GM23338 (cell line): ENCODE results near the gene ASPRV1. TPM values are rescaled to one million over a fixed set of nuclear protein-coding genes. Genes with fewer than 3 reads are reported as not detected.
A peak's percentile ranks its signal among the peaks of the same experiment; 100 is the strongest.

Experiments used
- ATAC-seq: fragments of 200-7000 bp; cut with Tn5 transposase; 3 replicates; pipeline ENCODE4 v1.9.1; 2020
- DNase-seq: peaks from one replicate; pipeline ENCODE4 v3.0.0-alpha.2; 2015; ENCODE audit warnings: low spot score
- H2AFZ ChIP-seq: fragments of 200-600 bp; sonication (generic); 2 replicates; pipeline ENCODE4 v1.8.0; 2016; ENCODE audit warnings: antibody characterized with exemption, mild to moderate bottlenecking, moderate library complexity
- H3F3A ChIP-seq: fragments of 200-600 bp; sonication (generic); replicated peaks from 2 replicates; pipeline ENCODE4 v1.8.0; 2017; ENCODE audit warnings: antibody characterized with exemption, mixed run types, low read depth
- H3K27ac ChIP-seq: fragments of 200-600 bp; sonication (generic); 2 replicates; pipeline ENCODE4 v1.6.1; 2016; ENCODE audit warnings: low read depth
- H3K27me3 ChIP-seq: fragments of 200-600 bp; sonication (generic); 2 replicates; pipeline ENCODE4 v1.8.0; 2016; ENCODE audit warnings: mild to moderate bottlenecking, mixed run types, moderate library complexity; ENCODE audit not compliant: insufficient read depth
- H3K36me3 ChIP-seq: fragments of 200-600 bp; sonication (generic); 2 replicates; pipeline ENCODE4 v1.8.0; 2016; ENCODE audit warnings: mild to moderate bottlenecking; ENCODE audit not compliant: insufficient read depth
- H3K4me1 ChIP-seq: fragments of 200-600 bp; sonication (generic); 2 replicates; pipeline ENCODE4 v1.8.0; 2016; ENCODE audit warnings: mild to moderate bottlenecking, moderate library complexity; ENCODE audit not compliant: insufficient read depth
- H3K4me2 ChIP-seq: fragments of 200-600 bp; sonication (generic); 2 replicates; pipeline ENCODE4 v1.7.1; 2017; ENCODE audit warnings: mixed run types
- H3K4me3 ChIP-seq: fragments of 200-600 bp; sonication (generic); 2 replicates; pipeline ENCODE4 v1.6.1; 2016; ENCODE audit warnings: mixed run types
- H3K79me2 ChIP-seq: fragments of 200-600 bp; sonication (generic); replicated peaks from 2 replicates; pipeline ENCODE4 v1.8.0; 2017; ENCODE audit warnings: mild to moderate bottlenecking; ENCODE audit not compliant: insufficient read depth
- H3K9me2 ChIP-seq: fragments of 200-600 bp; sonication (generic); 2 replicates; pipeline ENCODE4 v1.8.0; 2017; ENCODE audit not compliant: insufficient read depth
- H4K20me1 ChIP-seq: fragments of 200-600 bp; sonication (generic); replicated peaks from 2 replicates; pipeline ENCODE4 v1.8.0; 2017; ENCODE audit warnings: mild to moderate bottlenecking; ENCODE audit not compliant: insufficient read depth
- H3K27ac Mint-ChIP-seq: 2 replicates; pipeline ENCODE4 v1.8.0; 2020; ENCODE audit warnings: inconsistent platforms, mild to moderate bottlenecking, moderate library complexity, mixed read lengths
- H3K27me3 Mint-ChIP-seq: 3 replicates; pipeline ENCODE4 v1.8.0; 2022; ENCODE audit warnings: low read depth, mild to moderate bottlenecking, moderate library complexity, mixed read lengths, inconsistent platforms; ENCODE audit not compliant: insufficient read depth, poor library complexity
- H3K36me3 Mint-ChIP-seq: 3 replicates; pipeline ENCODE4 v1.8.0; 2021; ENCODE audit warnings: low read depth, mild to moderate bottlenecking, inconsistent platforms, moderate library complexity, mixed read lengths
- H3K4me1 Mint-ChIP-seq: 3 replicates; pipeline ENCODE4 v1.8.0; 2020; ENCODE audit warnings: mild to moderate bottlenecking, inconsistent platforms, mixed read lengths
- H3K4me3 Mint-ChIP-seq: 3 replicates; pipeline ENCODE4 v1.8.0; 2021; ENCODE audit warnings: moderate library complexity, mild to moderate bottlenecking, inconsistent platforms, mixed read lengths
- H3K9me3 Mint-ChIP-seq: 3 replicates; pipeline ENCODE4 v1.8.0; 2020; ENCODE audit warnings: moderate library complexity, mild to moderate bottlenecking, inconsistent platforms, mixed read lengths
- EZH2phosphoT487 ChIP-seq: fragments of 200-600 bp; sonication (generic); IDR thresholded peaks from one replicate; pipeline ENCODE4 v1.8.1; 2018; ENCODE audit warnings: antibody characterized with exemption; ENCODE audit not compliant: unreplicated experiment
- JUNB ChIP-seq: IDR thresholded peaks from one replicate; pipeline ENCODE4 v1.6.1; 2016; ENCODE audit warnings: antibody characterized with exemption; ENCODE audit not compliant: unreplicated experiment
- NANOG ChIP-seq: IDR thresholded peaks from 2 replicates; pipeline ENCODE4 v1.6.1; 2016; ENCODE audit warnings: antibody characterized with exemption, borderline replicate concordance
- POLR2AphosphoS5 ChIP-seq: IDR thresholded peaks from 2 replicates; pipeline ENCODE4 v1.6.1; 2016; ENCODE audit warnings: antibody characterized with exemption, low read depth
- ZNF114 ChIP-seq: fragments of 250-450 bp; sonication (Bioruptor Pico); IDR thresholded peaks from 2 replicates; pipeline ENCODE4 v1.5.0; 2020; ENCODE audit warnings: mild to moderate bottlenecking, moderate library complexity
- ZNF331 ChIP-seq: fragments of 250-450 bp; sonication (Bioruptor Pico); IDR thresholded peaks from 2 replicates; pipeline ENCODE4 v1.5.0; 2020; ENCODE audit warnings: low read depth, mild to moderate bottlenecking, moderate library complexity
- ZNF462 ChIP-seq: fragments of 250-450 bp; sonication (Bioruptor Pico); IDR thresholded peaks from 2 replicates; pipeline ENCODE4 v1.5.0; 2020; ENCODE audit warnings: mild to moderate bottlenecking, moderate library complexity
- polyA plus RNA-seq: library from polyadenylated mRNA; unstranded; fragments of >200 nt; fragmentation: Nextera tagmentation; extraction: Ambion mirVana; gene quantifications from 2 replicates; pipeline ENCODE4 v1.2.1, GENCODE V29; 2016
- total RNA-seq: library from RNA; depleted of rRNA; stranded (reverse); fragments of >200 nt; shearing (Covaris generic); gene quantifications from 2 replicates; pipeline ENCODE4 v1.2.3, GENCODE V29; 2014
- TF ChIP-seq, protein P1 (sequence below): IDR thresholded peaks from one replicate; pipeline ENCODE4 v1.6.1; 2018; ENCODE audit warnings: antibody characterized with exemption; ENCODE audit not compliant: unreplicated experiment
- TF ChIP-seq, protein P2 (sequence below): IDR thresholded peaks from 2 replicates; pipeline ENCODE4 v1.6.1; 2016; ENCODE audit warnings: antibody characterized with exemption

The ASPRV1 gene
- total and polyA plus RNA-seq, 2 experiments from 2014 or later, result 0.60 to 1.4 TPM

- H3F3A ChIP-seq, result no peaks in the 10 kb centered on the region
- peaks cover 8% of the 10 kb centered on the region for H3K27me3 Mint-ChIP-seq
- H3K79me2 ChIP-seq, result no peaks in the 10 kb centered on the region
- no peaks in the 10 kb centered on the region for H3K9me2 ChIP-seq
- no peak overlapping the region for H3K27ac ChIP-seq
- H3K4me3 ChIP-seq, result no peak overlapping the region
- H3K4me1 ChIP-seq, result peaks cover 13% of the 10 kb centered on the region
- no peaks in the 10 kb centered on the region for H3K9me3 Mint-ChIP-seq
- no peaks in the 10 kb centered on the region for H4K20me1 ChIP-seq
- H2AFZ ChIP-seq, result no peak overlapping the region
- H3K36me3 Mint-ChIP-seq, result peaks cover 6% of the 10 kb centered on the region
- no peak overlapping the region for H3K4me2 ChIP-seq
- H3K27me3 ChIP-seq, result no peaks in the 10 kb centered on the region
- no peak overlapping the region for H3K4me3 Mint-ChIP-seq
- H3K4me1 Mint-ChIP-seq, result peaks cover 22% of the 10 kb centered on the region
- no peak for TF ChIP-seq JUNB
- TF ChIP-seq EZH2phosphoT487, result no peak
- TF ChIP-seq ZNF114 (CRISPR knock-in tag), result no peak
- TF ChIP-seq, protein P1, sequence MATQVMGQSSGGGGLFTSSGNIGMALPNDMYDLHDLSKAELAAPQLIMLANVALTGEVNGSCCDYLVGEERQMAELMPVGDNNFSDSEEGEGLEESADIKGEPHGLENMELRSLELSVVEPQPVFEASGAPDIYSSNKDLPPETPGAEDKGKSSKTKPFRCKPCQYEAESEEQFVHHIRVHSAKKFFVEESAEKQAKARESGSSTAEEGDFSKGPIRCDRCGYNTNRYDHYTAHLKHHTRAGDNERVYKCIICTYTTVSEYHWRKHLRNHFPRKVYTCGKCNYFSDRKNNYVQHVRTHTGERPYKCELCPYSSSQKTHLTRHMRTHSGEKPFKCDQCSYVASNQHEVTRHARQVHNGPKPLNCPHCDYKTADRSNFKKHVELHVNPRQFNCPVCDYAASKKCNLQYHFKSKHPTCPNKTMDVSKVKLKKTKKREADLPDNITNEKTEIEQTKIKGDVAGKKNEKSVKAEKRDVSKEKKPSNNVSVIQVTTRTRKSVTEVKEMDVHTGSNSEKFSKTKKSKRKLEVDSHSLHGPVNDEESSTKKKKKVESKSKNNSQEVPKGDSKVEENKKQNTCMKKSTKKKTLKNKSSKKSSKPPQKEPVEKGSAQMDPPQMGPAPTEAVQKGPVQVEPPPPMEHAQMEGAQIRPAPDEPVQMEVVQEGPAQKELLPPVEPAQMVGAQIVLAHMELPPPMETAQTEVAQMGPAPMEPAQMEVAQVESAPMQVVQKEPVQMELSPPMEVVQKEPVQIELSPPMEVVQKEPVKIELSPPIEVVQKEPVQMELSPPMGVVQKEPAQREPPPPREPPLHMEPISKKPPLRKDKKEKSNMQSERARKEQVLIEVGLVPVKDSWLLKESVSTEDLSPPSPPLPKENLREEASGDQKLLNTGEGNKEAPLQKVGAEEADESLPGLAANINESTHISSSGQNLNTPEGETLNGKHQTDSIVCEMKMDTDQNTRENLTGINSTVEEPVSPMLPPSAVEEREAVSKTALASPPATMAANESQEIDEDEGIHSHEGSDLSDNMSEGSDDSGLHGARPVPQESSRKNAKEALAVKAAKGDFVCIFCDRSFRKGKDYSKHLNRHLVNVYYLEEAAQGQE, result no peak
- no peak for TF ChIP-seq ZNF462 (CRISPR knock-in tag)
- TF ChIP-seq, protein P2, sequence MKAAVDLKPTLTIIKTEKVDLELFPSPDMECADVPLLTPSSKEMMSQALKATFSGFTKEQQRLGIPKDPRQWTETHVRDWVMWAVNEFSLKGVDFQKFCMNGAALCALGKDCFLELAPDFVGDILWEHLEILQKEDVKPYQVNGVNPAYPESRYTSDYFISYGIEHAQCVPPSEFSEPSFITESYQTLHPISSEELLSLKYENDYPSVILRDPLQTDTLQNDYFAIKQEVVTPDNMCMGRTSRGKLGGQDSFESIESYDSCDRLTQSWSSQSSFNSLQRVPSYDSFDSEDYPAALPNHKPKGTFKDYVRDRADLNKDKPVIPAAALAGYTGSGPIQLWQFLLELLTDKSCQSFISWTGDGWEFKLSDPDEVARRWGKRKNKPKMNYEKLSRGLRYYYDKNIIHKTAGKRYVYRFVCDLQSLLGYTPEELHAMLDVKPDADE, result no peak
- TF ChIP-seq NANOG, result no peak
- TF ChIP-seq ZNF331 (CRISPR knock-in tag), result no peak
- no peak for TF ChIP-seq POLR2AphosphoS5
- H3K36me3 ChIP-seq, result no peaks in the 10 kb centered on the region
- ATAC-seq (peak; percentile 66), DNase-seq (peak; percentile 33)
- peak overlapping the region; percentile 37; the same call in 1 of the 2 replicates for H3K27ac Mint-ChIP-seq
Measured at GRCh38 chr2:69939722-69940121, 21.7 kb downstream of the ASPRV1 start.
